Stimulated activated CD8-positive, alpha-beta memory T cell treated with anti-CD3 and anti-CD28 coated beads, Interleukin-15, amount 100 ng/mL, for 1 hour (primary cell): ENCODE results near the gene ARHGAP45.
"Not testable (repeated sequence)": the region's sequence is repeated elsewhere in the genome, so short reads cannot be mapped to it uniquely, and the experiment has no call there.

Experiments used
- DNase-seq: peaks from one replicate; pipeline ENCODE4 v3.0.0-alpha.2; 2020; ENCODE audit warnings: low read depth

ARHGAP45 gene

DNA sequence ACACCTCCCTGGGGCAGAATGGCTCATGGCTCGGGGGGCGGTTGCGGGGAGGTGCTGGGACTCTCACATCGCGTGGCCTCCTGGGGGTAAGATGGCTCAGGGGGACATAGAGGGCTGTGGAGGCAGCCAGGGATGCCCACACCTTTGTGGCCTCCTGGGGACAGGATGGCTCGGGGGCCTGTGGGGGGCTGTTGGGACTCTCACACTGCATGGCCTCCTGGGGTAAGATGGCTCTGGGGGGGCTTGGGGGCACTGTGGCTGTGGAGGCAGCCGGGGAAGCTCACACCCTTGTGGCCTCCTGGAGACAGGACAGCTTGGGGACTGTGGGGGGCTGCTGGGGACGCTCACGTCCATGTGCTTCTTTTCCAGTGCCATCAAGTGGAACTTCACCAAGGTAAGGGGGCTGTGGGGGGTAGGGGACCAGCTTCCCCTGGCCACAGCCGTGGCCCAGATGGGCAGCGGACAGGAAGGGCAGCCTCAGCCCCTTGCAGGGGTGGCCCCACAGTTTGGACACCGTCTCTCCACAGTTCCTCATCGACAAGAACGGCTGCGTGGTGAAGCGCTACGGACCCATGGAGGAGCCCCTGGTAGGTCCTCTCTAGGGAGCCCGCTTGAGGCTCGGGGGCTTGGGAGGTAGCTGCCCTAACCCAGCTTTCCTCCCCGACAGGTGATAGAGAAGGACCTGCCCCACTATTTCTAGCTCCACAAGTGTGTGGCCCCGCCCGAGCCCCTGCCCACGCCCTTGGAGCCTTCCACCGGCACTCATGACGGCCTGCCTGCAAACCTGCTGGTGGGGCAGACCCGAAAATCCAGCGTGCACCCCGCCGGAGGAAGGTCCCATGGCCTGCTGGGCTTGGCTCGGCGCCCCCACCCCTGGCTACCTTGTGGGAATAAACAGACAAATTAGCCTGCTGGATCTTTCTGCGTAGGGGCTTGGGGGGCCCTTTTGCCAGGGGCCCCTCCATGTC, 39.2 kb downstream of the ARHGAP45 start:
- no peak for DNase-seq

DNA sequence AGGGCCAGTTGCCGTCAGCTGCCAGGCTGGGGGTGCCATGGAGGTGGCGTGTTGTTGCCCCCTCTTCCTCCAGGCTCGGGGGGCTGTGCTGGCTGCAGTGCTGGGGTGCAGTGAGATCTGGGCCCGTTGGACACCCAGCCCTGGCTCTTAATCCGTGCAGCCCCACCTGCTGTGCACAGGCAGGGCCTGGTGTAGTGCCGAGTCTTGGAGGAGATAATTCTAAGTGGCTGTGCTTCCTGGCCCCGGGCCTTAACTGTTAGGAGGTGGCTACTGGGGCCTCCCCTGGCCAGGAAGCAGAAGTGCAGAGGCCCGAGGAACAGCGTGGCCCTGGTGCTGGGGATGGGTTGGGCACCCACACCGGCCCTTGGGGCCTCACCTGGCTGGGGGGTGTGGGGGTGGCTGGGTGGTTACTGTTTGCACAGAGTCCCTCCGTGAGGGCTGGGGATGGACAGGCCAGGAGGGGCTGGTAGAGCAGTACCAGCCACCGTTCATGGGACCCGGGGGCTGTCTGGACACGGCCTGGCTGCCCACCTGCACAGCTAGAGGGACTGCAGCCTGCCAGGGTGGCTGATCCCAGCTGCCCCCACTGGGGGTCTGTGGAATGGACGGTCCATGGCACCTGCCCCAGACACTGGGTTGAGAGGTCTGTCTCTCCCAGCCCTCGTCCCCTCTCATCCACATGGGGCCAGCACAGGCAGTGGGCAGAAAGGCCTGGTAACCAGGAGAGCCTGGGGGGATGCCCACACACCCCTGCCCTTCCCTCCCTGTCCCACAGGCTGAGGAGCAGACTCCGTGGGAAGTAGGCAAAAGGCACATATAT, 40.1 kb downstream of the ARHGAP45 start:
- DNase-seq, result no peak

GRCh38 chr19:1107661-1108261, 40.8 kb downstream of the ARHGAP45 start:
- DNase-seq, result no peak

DNA sequence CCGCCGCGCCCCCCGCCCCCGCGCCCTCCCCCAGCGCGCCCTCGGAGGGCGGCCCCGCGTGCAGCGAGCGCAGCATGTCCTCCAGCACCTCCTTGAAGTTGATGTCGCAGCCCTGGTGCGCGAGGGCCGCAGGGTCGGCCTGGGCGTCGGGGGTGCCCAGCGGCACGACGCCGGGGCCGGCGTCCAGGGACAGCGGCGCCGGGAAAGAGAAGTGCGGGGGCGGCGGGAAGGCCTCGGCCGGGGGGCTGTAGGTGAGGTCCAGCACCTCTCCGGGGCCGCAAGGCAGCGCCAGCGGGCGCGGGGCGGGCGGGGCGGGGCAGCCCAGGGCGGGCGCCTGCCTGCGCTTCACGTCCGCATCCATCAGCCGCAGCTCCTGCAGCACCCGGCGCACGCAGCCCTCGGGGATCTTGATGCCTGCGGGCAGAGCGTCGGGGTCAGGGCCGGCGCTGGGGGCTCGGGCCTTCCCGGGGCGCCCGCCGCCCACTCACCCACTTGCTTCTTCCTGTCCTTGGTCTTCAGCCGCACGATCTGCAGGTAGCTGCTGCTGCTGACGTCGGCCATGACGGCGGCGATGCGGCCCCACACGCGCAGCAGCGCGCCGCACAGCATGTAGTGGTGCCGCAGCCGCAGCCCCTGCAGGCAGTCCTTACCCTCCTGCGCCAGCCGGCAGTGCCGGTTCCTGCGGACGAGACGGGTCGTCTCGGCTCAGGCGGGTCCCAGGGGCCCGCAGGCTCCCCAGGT, 41.5 kb downstream of the ARHGAP45 start:
- no peak for DNase-seq

GRCh38 chr19:1109032-1109551, 42.1 kb downstream of the ARHGAP45 start:
- no peak for DNase-seq

- DNase-seq, result no peak
Measured at GRCh38 chr19:1109697-1110671, 43.0 kb downstream of the ARHGAP45 start.

- no peak for DNase-seq
Measured at GRCh38 chr19:1110809-1111640, 44.1 kb downstream of the ARHGAP45 start.

- DNase-seq, result no peak
Measured at GRCh38 chr19:1111641-1112267, 44.8 kb downstream of the ARHGAP45 start.

DNA sequence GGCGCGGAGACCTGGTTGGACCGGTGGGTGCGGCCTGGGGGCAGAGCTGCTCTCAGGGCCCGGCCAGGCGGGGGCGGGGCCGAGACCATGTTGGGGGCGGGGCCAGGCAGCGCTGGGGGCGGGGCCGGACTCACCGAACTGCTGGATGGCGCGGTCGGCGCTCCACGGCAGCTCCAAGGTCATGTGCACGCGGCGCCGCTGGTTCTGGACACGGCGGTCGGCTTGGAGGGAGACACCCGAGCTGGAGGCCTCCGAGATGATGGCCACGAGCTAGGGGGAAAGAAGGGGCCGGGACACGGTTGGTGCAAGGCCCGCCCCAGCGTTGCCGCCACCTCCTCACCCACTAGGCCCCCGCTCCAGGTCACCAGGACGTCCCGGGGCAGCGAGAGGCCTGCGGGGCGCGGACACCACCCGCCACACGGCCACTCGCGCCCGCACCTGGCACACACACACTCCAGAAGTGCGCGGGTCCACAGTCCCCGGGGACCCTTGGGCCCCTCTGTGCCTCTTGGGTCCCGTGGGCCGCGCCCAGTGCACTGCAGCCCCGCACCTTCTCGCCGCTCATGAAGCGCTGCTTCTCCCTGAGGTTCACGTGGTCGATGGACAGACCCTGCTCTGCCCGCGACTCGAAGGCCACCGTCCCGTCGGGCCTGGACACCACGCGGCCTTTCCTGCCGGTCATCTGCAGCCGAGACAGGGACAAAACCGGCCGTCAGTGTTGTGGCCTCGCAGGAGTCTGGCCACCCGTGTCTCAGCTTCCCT, 45.5 kb downstream of the ARHGAP45 start:
- no peak for DNase-seq

DNA sequence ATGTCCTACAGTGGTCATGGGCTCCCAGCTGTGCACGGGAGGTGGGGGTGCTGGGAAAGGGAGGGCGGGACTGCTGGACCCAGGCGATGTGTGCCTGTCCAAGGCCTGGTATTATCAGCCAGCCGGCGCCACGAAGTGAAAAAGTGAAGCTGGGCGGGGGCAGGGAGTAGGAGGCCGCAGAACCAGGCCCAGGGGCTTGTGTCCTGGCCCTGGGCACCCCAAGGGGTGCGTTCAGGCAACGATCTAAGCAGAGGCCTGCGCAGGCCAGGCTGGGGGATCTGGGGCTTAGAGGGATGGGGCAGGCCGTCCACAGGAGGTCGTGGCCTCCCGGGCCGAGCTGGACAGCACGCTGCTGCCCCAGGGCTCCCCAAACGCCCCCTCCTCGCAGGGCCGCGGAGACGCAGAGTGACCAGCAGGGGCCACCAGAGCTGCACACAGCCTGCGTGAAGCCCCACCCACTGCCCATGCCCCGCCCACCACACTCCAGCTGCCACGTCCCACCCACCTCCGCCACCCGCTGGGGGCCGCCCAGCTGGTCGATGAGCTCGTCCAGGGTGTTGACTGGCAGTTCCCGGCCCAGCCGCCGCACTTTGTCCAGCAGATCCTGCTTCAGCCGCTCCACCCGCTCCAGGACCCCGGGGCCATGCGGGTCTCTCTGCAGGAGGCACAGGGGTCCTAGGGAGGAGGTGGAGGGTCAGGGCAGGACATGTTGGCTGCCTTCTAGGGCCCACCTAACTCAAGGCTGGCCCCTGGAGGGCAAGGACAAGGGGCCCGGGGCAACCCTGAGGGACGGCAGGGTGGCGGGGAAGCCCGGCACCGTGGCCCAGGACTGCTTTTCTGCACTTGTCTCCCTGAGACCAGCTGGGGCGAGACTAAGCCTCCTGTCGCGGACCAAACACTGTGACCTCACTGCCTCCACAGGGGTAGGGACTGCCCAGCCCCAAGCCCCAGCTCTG, 46.3 kb downstream of the ARHGAP45 start:
- DNase-seq, result peak; percentile 72

DNA sequence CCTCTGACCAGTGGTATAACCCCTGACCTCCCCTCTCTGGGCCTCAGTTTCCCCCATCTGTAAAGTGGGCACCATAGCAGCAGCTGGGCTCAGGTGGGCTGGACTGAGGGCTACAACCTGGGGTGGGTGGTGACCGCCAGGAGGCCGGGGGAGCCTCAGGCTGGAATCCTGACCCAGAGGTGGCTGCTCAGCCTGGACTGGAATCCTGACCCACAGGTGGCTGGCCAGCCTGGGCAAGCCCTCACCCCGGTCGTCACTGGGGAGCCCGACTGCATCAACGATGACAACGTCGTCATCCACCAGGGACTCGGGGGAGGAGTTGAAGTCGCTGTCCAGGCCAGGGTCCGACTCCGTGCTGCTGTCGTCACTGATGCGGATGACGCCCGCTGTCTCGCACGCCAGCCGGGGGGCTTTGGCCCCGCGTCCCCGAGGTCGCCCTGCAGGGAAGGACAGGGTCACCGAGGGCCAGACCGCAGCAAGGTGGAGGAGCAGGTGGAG, 47.1 kb downstream of the ARHGAP45 start:
- DNase-seq, result no peak

GRCh38 chr19:1114728-1115127, 47.8 kb downstream of the ARHGAP45 start:
- not testable (repeated sequence) for DNase-seq

DNA sequence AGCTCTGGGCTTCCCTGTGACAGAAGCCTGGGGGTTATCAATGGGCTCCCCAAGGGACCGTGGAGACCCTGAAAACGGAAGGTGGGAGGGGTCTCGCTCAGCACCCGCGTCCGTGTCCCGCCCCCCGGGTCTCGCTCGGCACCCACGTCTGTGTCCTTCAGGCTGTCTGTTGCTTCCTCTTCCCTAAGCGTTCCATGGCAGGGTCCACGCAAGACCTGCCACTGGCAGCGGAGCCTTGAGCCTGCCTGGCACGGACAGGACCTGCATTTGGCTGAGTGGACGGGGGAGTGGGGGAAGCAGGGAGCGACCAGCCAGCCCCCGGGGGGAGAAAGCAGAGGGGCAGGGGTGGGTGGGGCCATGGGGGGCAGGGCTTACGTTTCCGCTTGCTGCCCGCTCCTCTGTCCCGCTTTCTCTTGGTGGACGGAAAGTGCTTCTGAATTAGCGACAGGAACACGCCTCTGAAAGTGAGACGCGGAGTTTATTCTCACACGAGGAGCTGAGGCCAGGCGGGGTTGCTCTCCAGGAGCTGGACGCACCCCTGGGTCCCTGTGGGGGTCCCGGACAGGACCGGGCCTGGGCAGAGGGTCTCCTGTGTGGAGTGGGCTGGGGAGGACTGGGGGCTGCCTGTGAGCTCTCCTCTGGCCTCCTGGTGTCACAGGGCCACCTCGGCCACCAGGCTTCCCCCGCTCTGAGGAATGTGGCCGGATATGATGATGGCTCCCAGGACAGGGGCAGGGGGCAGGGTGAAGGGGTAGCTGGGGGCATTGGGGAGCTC, 48.9 kb downstream of the ARHGAP45 start:
- DNase-seq, result no peak

GRCh38 chr19:1116726-1117581, 50.0 kb downstream of the ARHGAP45 start:
- no peak for DNase-seq

- DNase-seq, result no peak
Measured at GRCh38 chr19:1117654-1118053, 50.7 kb downstream of the ARHGAP45 start.
